Right cardiac atrium (tissue), 5 donors: ENCODE data around the gene PSMA6. TPM values are rescaled to one million over a fixed set of nuclear protein-coding genes. Genes with fewer than 3 reads are reported as not detected.

ENCODE experiments used
- ATAC-seq, 2 donors: fragments of 200-7000 bp; cut with Tn5 transposase; one replicate each; pipeline versions ENCODE4 v1.8.0 to v1.9.1; 2020; ENCODE audit warnings: moderate library complexity in 2 of 2, mild to moderate bottlenecking in 1 of 2
- DNase-seq, 3 donors: peaks; one replicate each; pipeline ENCODE4 v3.0.0-alpha.2; 2020
- H3K27ac ChIP-seq: one replicate; pipeline ENCODE4 v1.5.1; 2013; ENCODE audit warnings: mild to moderate bottlenecking, low read length, control low read depth, moderate library complexity
- H3K27me3 ChIP-seq: one replicate; pipeline ENCODE4 v1.6.1; 2013; ENCODE audit not compliant: control insufficient read depth, insufficient read depth
- H3K4me1 ChIP-seq: one replicate; pipeline ENCODE4 v1.6.1; 2013; ENCODE audit warnings: low read length; ENCODE audit not compliant: control insufficient read depth, insufficient read depth
- H3K4me3 ChIP-seq: one replicate; pipeline ENCODE4 v1.5.1; 2013; ENCODE audit warnings: low read length, control low read depth
- H3K9me3 ChIP-seq: one replicate; pipeline ENCODE4 v1.6.1; 2013; ENCODE audit warnings: low read length; ENCODE audit not compliant: control insufficient read depth
- WGBS: extraction: QIAGEN DNeasy Blood & Tissue Kit; methylation state at CpG from one replicate; pipeline ENCODE4 v1.1.7; 2013; 5-methylcytosine and 5-hydroxymethylcytosine counted together
- intact Hi-C, 4 donors: fragments of 100-400 bp; cut with DNase I; formaldehyde crosslinking; loops; one replicate each; pipeline versions ENCODE4 v1.11.0 to v1.14.0; 2022 to 2023
- polyA plus RNA-seq: library from polyadenylated mRNA; stranded (reverse); fragments of 200-250 nt; gene quantifications from one replicate; pipeline ENCODE4 v1.2.3, GENCODE V29; 2013
- total RNA-seq, 4 donors: library from RNA; stranded (reverse); fragmentation: NEBNext Ultra II Directional; extraction: Animal tissue kit (Norgen Biotek cat#: 25700); gene quantifications; one replicate each; pipeline ENCODE4 v1.2.1, GENCODE V29; 2021
- donor health status: healthy with polysubstance abuse.
- donor health status: DM: no; HTN: yes; CAD: no.
- donor health status: DM: no; HTN: no; CAD: no.
- donor health status: DM: no; HTN: yes; CAD: no; lungs with severe emphysema.
- donor health status: DM: yes; HTN: yes; CAD: no.

PSMA6 gene
- total and polyA plus RNA-seq, 5 donors, result 149 to 193 (median 170) TPM

DNA sequence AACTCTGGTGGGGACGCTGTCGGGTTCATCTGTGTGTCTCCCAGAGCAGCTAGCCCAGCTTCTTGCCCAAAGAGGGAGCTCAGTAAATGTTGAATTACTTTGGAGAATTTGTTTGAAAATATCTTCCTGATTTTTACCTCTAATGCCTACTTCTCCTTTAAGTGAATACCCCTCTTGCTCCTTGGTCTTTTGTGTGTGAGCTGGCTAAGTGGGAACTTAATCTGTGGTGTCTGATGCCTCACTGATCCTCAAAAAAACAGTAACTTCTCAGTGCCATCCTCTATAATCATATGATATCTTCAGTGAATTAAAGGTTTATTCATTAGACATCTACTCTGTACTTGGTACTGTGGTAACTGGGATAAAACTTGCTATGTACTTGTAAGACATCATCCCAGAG lies 7.7 kb upstream of the PSMA6 start:
- 95% methylated on average over 2 of the region's 2 CpGs for WGBS
- Histone ChIP-seq H3K27ac (no peak overlapping the region), H3K9me3 (no peaks in the 10 kb centered on the region), H3K4me3 (no peak overlapping the region), H3K27me3 (no peaks in the 10 kb centered on the region), H3K4me1 (peaks cover 2% of the 10 kb centered on the region)
- ATAC-seq (no peak), DNase-seq (no peak)
- intact Hi-C loops, result loop anchor here in 2 of 4 donors (10.0 kb wide), 2 partner anchors 60 to 120 kb away; partner anchors contain the start of gene NFKBIA (in 2 of the 2)

DNA sequence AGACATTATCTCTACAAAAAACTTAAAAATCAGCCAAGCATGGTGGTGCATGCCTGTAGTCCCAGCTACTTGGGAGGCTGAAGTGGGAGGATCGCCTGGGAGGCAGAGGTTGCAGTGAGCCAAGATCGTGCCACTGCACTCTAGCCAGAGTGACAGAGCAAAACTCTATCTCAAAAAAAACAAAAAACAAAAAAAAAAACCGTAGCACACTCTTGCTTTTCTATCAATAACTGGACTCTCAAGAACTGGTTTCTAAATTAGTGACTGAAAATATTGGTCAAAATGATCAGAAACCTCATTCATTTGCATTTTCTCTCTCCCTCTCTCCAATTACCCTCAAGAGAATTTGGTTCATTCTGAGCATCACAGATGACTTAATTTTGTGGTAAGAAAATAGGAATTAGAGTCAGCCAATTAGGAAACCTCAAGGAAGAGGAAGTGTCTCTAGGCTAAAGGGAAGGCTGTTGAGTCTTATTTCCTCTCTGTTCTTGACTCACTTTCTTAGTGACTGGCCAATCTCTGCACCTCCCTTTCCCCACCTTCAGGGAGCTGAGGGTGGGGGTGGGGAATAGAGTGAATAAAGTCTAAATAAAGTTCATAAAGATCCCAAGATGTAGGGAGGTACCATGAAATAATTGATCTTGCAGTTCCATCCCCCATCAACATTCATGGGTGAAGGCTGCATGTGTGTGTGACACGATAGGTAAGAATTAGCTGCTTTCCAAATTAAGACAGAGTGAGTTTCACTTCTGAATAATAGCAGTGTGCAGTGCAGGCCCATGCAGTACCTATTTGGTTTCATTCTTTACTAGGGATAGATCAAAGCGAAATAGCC lies 6.8 kb upstream of the PSMA6 start:
- H3K27ac ChIP-seq, result no peak overlapping the region
- intact Hi-C loops, result loop anchor here in 2 of 4 donors (10.0 kb wide), 2 partner anchors 61 to 119 kb away; partner anchors contain the start of gene NFKBIA (in 2 of the 2)
- WGBS, result 72% methylated on average over 5 of the region's 5 CpGs
- H3K9me3 ChIP-seq, result no peaks in the 10 kb centered on the region
- ATAC-seq (peak; percentile 29 to 70), DNase-seq (no peak)
- H3K4me3 ChIP-seq, result no peak overlapping the region
- H3K4me1 ChIP-seq, result peaks cover 2% of the 10 kb centered on the region
- H3K27me3 ChIP-seq, result no peaks in the 10 kb centered on the region

DNA sequence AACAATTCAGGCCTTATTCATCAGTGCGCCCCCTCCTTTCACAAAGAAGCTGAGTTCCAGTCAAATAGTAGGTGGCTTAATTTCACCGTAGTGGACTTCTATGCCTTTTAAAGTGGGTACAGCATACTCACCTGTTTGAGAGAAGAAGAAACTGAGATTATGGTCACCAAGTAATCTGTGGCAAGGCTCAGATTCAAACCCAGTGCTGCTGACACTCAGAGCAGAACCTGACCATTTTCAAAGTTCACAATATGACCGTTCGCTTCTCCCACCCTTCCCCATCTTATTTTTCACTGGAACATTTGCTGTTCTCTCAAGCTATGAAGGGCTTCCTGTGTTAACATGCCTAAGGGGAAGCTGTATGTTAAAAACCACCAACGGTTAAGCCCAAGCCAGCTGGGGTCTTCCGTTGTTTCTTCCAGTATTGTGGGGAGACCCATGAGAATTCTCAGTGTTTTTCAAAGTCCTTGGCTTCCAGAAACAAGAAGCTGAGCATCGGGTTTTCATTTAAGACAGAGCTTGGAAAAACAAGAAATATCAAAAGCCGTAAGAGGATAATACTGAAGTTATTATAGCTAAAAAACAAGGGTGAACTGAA lies 6.1 kb upstream of the PSMA6 start:
- DNase-seq, result no peak
- H3K27ac ChIP-seq, result peak overlapping the region; percentile 31
- intact Hi-C loops, result loop anchor here in 2 of 4 donors (10.0 kb wide), 2 partner anchors 61 to 119 kb away; partner anchors contain the start of gene NFKBIA (in 2 of the 2)
- H3K9me3 ChIP-seq, result no peaks in the 10 kb centered on the region
- 77% methylated on average over 8 of the region's 8 CpGs for WGBS
- ATAC-seq, result no peak
- H3K27me3 ChIP-seq, result no peaks in the 10 kb centered on the region
- no peak overlapping the region for H3K4me3 ChIP-seq
- peaks cover 2% of the 10 kb centered on the region for H3K4me1 ChIP-seq

DNA sequence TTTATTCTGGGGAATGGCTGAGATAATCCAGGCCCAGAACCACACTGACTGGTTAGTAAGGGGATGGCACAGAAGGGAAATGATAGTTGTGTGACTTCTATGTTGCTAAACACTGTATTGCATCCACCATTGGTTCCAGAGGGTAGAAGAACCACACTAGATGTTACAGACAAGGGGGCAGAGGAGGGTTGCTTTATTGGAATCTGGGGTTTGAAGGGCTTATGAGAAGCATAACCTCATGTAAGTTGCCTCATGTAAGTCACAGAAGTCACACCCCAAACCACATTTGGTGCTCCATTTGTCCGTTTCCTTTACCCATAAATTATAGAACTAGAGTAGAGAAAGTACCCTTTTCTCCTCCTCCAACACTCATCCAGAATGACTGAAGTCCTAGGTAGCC lies 5.5 kb upstream of the PSMA6 start:
- H3K27ac ChIP-seq, result no peak overlapping the region
- H3K4me1 ChIP-seq, result peaks cover 2% of the 10 kb centered on the region

DNA sequence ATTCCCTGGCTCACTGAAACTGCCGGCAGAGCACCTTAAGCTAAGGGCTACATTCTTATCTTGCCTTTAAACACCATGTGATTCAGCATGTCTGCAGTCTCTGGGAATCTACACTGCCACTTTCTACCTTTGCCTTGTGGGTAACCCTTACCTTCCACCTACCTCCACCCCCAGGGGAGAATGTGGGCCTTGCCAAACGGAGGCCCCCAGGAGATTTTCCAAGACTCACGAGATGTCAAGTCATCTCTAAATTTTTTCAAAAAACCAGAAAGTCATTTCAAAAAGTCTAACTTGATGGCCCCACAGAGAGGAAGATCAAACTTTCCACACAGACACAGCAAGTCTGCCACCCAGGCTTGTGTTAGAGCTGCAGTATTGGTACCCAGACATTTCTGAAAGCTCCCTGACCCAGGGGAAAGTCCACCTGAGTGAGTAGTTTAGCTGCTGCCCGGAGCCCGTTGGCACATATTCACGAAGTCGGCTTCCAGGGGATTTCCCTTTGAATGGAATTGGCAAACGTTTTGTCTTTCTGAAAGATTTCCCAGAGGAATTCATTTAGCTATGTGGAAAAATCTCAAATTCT lies 4.7 kb upstream of the PSMA6 start:
- no peak for ATAC-seq
- no peaks in the 10 kb centered on the region for H3K9me3 ChIP-seq
- H3K4me3 ChIP-seq, result no peak overlapping the region
- intact Hi-C loops, result loop anchor here in 2 of 4 donors (10.0 kb wide), 2 partner anchors 63 to 117 kb away; partner anchors contain the start of gene NFKBIA (in 2 of the 2)
- peaks cover 2% of the 10 kb centered on the region for H3K4me1 ChIP-seq
- H3K27me3 ChIP-seq, result no peaks in the 10 kb centered on the region
- DNase-seq, result no peak
- no peak overlapping the region for H3K27ac ChIP-seq
- WGBS, result 28% methylated on average over 8 of the region's 8 CpGs

More for the DNA sequence above, 5.5 kb upstream of the PSMA6 start:
- ATAC-seq, result no peak
- Histone ChIP-seq H3K27me3 (no peaks in the 10 kb centered on the region), H3K9me3 (no peaks in the 10 kb centered on the region), H3K4me3 (no peak overlapping the region)
- DNase-seq, result no peak
- 83% methylated on average over 1 of the region's 1 CpG for WGBS
- intact Hi-C loops, result loop anchor here in 2 of 4 donors (10.0 kb wide), 2 partner anchors 62 to 118 kb away; partner anchors contain the start of gene NFKBIA (in 2 of the 2)

DNA sequence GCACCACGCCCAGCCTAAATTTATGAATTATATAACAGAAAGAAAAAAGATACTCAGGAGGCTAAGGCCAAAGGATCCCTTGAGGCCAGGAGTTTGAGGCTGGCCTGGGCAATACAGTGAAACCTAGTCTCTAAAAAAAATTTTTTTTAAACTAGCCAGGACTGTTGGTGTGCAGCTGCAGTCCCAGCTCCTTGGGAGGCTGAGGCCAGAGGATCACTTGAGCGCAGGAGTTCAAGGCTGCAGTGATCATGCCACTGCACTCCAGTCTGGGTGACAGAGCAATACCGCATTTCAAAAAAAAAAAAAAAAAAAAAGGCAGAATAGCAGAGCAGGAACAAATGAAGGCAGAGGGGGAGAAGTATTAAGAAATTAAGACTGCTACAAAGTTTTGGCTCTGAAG lies 2.6 kb upstream of the PSMA6 start:
- intact Hi-C loops, result loop anchor here in 3 of 4 donors (5.0 to 10.0 kb wide), 3 partner anchors 65 to 115 kb away; partner anchors contain the start of gene NFKBIA (in 3 of the 3)
- WGBS, result 94% methylated on average over 3 of the region's 3 CpGs

DNA sequence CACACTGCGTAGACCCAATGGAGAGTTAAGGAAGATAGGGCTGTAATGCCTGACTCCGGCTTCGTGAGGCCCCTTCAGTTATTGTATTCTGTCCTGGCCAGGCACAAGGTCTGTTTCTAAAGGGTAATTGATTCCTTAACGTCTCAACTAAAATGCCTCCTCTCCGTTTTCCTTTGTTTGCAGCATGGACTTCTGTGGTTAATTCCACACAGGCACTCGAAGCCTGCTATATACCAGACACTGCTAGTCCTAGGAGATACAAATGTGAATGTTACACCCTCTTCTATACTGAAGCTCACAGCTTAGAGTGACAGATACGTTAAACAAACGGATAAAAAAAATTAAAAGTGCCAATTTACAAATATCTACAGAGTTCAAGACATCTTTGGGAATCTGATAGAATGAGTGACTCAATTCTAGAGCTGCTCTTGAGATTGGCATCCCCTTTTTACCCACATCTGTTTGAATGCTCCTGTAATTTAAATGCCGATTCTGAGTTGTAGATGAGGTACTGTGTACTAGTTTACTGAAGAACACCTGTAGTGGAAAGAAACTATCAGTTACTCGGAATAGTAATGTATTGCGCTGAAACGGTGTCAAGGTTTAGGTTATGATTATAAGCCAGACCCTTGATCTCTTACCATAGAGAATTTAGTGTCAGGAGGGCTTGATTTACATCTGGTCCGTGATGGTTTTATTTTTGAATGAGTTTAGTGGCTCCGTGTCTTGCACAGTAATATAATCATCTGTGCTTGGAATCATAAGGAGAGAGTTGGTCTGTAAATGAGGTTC lies 784 bp downstream of the PSMA6 start:
- Histone ChIP-seq H3K27ac (peak overlapping the region; percentile 94), H3K27me3 (no peaks in the 10 kb centered on the region), H3K4me1 (no peaks in the 10 kb centered on the region), H3K4me3 (peak overlapping the region; percentile 90), H3K9me3 (no peaks in the 10 kb centered on the region)
- 7% methylated on average over 14 of the region's 14 CpGs for WGBS
- intact Hi-C loops, result loop anchor here in 2 of 4 donors (2.0 to 5.0 kb wide), 2 partner anchors 109 to 114 kb away; partner anchors contain the start of gene NFKBIA (in 1 of the 2)
- DNase-seq (no peak), ATAC-seq (peak in 1 of 2 donors; percentile 3)

More for the DNA sequence above, 2.6 kb upstream of the PSMA6 start:
- no peak for DNase-seq
- Histone ChIP-seq H3K27me3 (no peaks in the 10 kb centered on the region), H3K9me3 (no peaks in the 10 kb centered on the region), H3K4me1 (peaks cover 2% of the 10 kb centered on the region), H3K4me3 (no peak overlapping the region), H3K27ac (no peak overlapping the region)
- no peak for ATAC-seq

DNA sequence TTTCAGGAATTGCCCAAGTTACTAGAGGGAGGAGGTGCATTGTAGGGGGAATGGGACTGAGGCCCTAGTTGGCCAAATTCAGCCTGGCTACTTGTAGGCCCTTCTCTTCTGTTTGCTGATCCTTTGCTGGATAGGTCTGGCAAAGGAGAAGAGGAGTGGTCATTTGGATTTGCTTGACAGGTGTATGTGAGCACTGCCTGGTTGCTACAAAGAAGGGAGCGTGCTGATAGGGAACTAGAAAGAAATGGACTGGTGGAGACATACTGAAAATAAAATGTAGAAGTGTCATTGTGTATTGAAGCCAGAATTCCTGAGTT lies 3.6 kb downstream of the PSMA6 start:
- Histone ChIP-seq H3K27ac (no peak overlapping the region), H3K27me3 (no peaks in the 10 kb centered on the region), H3K4me3 (no peak overlapping the region), H3K4me1 (peaks cover 1% of the 10 kb centered on the region), H3K9me3 (no peaks in the 10 kb centered on the region)
- intact Hi-C loops, result no loop called here
- ATAC-seq, result no peak
- 76% methylated on average over 1 of the region's 1 CpG for WGBS
- DNase-seq, result no peak

DNA sequence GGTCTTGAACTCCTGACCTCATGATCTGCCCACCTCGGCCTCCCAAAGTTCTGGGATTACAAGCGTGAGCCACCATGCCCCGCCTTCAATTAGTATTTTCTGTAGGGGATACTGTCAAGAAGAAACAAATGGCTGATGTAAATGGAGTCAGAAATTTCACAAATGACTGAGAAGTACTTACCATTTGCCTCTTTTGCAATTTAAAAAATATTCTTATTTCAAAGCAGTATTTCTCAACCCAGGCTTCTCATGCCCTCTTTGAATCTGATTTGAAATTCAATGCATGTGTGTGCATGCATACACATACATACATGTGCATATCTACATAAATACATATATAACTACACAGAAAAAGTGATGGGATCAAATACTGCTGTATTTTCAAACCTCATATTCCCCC lies 4.4 kb downstream of the PSMA6 start:
- no peak for ATAC-seq
- H3K4me1 ChIP-seq, result peaks cover 1% of the 10 kb centered on the region
- no peak overlapping the region for H3K27ac ChIP-seq

DNA sequence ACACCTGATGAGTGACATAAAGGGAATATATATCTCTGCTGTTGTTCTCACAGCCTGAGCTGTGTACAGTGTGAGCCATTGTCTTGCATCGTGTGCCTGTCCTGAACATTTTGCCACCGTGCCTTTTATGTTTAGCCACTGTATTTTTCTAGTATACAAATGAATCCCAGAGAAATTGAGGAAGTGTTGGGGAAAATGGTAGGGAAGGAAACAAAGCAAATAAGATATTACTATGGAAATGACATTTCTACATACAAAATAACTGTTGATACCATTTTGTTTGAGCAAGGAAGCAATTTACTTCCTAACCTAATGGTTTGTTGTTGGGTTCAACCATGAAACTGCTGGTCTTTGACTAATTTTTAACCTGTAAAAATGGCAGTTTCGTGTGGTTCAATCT lies 5.5 kb downstream of the PSMA6 start:
- H3K4me1 ChIP-seq, result peaks cover 1% of the 10 kb centered on the region

More for the DNA sequence above, 4.4 kb downstream of the PSMA6 start:
- Histone ChIP-seq H3K4me3 (no peak overlapping the region), H3K9me3 (no peaks in the 10 kb centered on the region), H3K27me3 (no peaks in the 10 kb centered on the region)
- 87% methylated on average over 3 of the region's 3 CpGs for WGBS
- intact Hi-C loops, result no loop called here
- no peak for DNase-seq

More for the DNA sequence above, 5.5 kb downstream of the PSMA6 start:
- ATAC-seq, result no peak
- H3K9me3 ChIP-seq, result no peaks in the 10 kb centered on the region
- 80% methylated on average over 3 of the region's 3 CpGs for WGBS
- H3K27me3 ChIP-seq, result no peaks in the 10 kb centered on the region
- no peak overlapping the region for H3K27ac ChIP-seq
- DNase-seq, result no peak
- H3K4me3 ChIP-seq, result no peak overlapping the region
- intact Hi-C loops, result no loop called here
